ENCODE results near the gene EIF4EBP2.

The EIF4EBP2 gene

GRCh38 chr10:70462349-70462984, 58.5 kb downstream of the EIF4EBP2 start:
- DNase-seq, result no peak

GRCh38 chr10:70465278-70465677, 61.3 kb downstream of the EIF4EBP2 start:
- DNase-seq, result no peak

GRCh38 chr10:70465832-70466231, 61.9 kb downstream of the EIF4EBP2 start:
- no peak for DNase-seq

- no peak for DNase-seq
Observed at GRCh38 chr10:70466951-70467350, 63.0 kb downstream of the EIF4EBP2 start.

GRCh38 chr10:70472799-70473454, 69.0 kb downstream of the EIF4EBP2 start:
- DNase-seq, result no peak

GRCh38 chr10:70474780-70475179, 70.8 kb downstream of the EIF4EBP2 start:
- DNase-seq, result no peak

- no peak for DNase-seq
Observed at GRCh38 chr10:70475661-70476060, 71.7 kb downstream of the EIF4EBP2 start.

- DNase-seq, result no peak
Observed at GRCh38 chr10:70476249-70477035, 72.5 kb downstream of the EIF4EBP2 start.

GRCh38 chr10:70477661-70478162, 73.8 kb downstream of the EIF4EBP2 start:
- peak; percentile 76 for DNase-seq
